Activated CD4-positive, alpha-beta T cell treated with anti-CD3 and anti-CD28 coated beads for 4 hours (primary cell): ENCODE data around the gene DHFR2.
"Not testable (repeated sequence)": the region's sequence is repeated elsewhere in the genome, so short reads cannot be mapped to it uniquely, and the experiment has no call there.

Source experiments
- DNase-seq, 2 donors: peaks; one replicate each; pipeline ENCODE4 v3.0.0-alpha.2; 2020

DHFR2 gene

GRCh38 chr3:94065122-94065521 is 2.4 kb upstream of the DHFR2 start:
- DNase-seq: no peak

- no peak for DNase-seq
Measured at GRCh38 chr3:94064243-94064860, 1.6 kb upstream of the DHFR2 start.

- no peak for DNase-seq
Measured at GRCh38 chr3:94063496-94064119, 892 bp upstream of the DHFR2 start.

GRCh38 chr3:94061297-94061696 is 1.4 kb downstream of the DHFR2 start:
- DNase-seq: no peak

- DNase-seq: no peak
Measured at GRCh38 chr3:94050546-94050945, 12.2 kb downstream of the DHFR2 start.

- DNase-seq: no peak
Measured at GRCh38 chr3:94049267-94049666, 13.4 kb downstream of the DHFR2 start.

GRCh38 chr3:94046533-94046932 is 16.2 kb downstream of the DHFR2 start:
- no peak for DNase-seq

- not testable (repeated sequence) for DNase-seq
Measured at GRCh38 chr3:94044100-94044936, 18.4 kb downstream of the DHFR2 start.

- DNase-seq: no peak
Measured at GRCh38 chr3:94043285-94043684, 19.4 kb downstream of the DHFR2 start.

- no peak for DNase-seq
Measured at GRCh38 chr3:94036909-94037507, 25.7 kb downstream of the DHFR2 start.

GRCh38 chr3:94028093-94028837 is 34.5 kb downstream of the DHFR2 start, which contains the start of gene STX19:
STX19 (minus strand) TSS chr3:94028597; CDS start chr3:94015269, 13,328 bp downstream.
- no peak for DNase-seq

GRCh38 chr3:94026623-94027022 is 36.1 kb downstream of the DHFR2 start:
- no peak for DNase-seq

- DNase-seq: no peak
Measured at GRCh38 chr3:94024385-94024784, 38.3 kb downstream of the DHFR2 start.

- DNase-seq: no peak
Measured at GRCh38 chr3:94020293-94020692, 42.4 kb downstream of the DHFR2 start.

GRCh38 chr3:94019659-94020058 is 43.1 kb downstream of the DHFR2 start:
- no peak for DNase-seq

- DNase-seq: no peak
Measured at GRCh38 chr3:94015025-94015424, 47.7 kb downstream of the DHFR2 start.

- no peak for DNase-seq
Measured at GRCh38 chr3:94012185-94012584, 50.5 kb downstream of the DHFR2 start.

GRCh38 chr3:94011233-94011711 is 51.4 kb downstream of the DHFR2 start:
- DNase-seq: no peak

- DNase-seq: no peak
Measured at GRCh38 chr3:94009608-94010007, 53.1 kb downstream of the DHFR2 start.

- no peak for DNase-seq
Measured at GRCh38 chr3:94008253-94008652, 54.5 kb downstream of the DHFR2 start.
